Calu3 (cell line): ENCODE data around the gene COL21A1. TPM values are rescaled to one million over a fixed set of nuclear protein-coding genes. Genes with fewer than 3 reads are reported as not detected.

Source experiments
- BruUV-seq: library from RNA; stranded (reverse); fragments of 400-500 nt; replicated peaks from 2 replicates; lab custom pipeline; 2021; lab: Mats Ljungman, UMichigan
- CTCF ChIA-PET: fragments of 300-600 bp; sonication (Branson Sonifier 250); formaldehyde crosslinking; loops from one replicate; lab custom pipeline; 2022; ENCODE audit warnings: antibody characterized with exemption; lab: Charles Lee
- DNase-seq: peaks from one replicate; pipeline ENCODE4 v3.0.0; 2022
- H3K27ac Mint-ChIP-seq: one replicate; pipeline ENCODE4 v1.8.0; 2022; ENCODE audit warnings: mixed read lengths; ENCODE audit not compliant: unreplicated experiment
- H3K27me3 Mint-ChIP-seq: one replicate; pipeline ENCODE4 v1.8.0; 2022; ENCODE audit warnings: mixed read lengths; ENCODE audit not compliant: unreplicated experiment
- H3K36me3 Mint-ChIP-seq: one replicate; pipeline ENCODE4 v1.8.0; 2022; ENCODE audit warnings: mild to moderate bottlenecking, moderate library complexity, mixed read lengths; ENCODE audit not compliant: insufficient read depth, unreplicated experiment
- H3K4me1 Mint-ChIP-seq: one replicate; pipeline ENCODE4 v1.8.0; 2022; ENCODE audit warnings: mild to moderate bottlenecking, low read depth, mixed read lengths; ENCODE audit not compliant: unreplicated experiment
- H3K4me3 Mint-ChIP-seq: one replicate; pipeline ENCODE4 v1.8.0; 2022; ENCODE audit warnings: mild to moderate bottlenecking, low read depth, moderate library complexity, mixed read lengths; ENCODE audit not compliant: unreplicated experiment
- H3K9me3 Mint-ChIP-seq: one replicate; pipeline ENCODE4 v1.8.0; 2022; ENCODE audit warnings: low read depth, mixed read lengths; ENCODE audit not compliant: unreplicated experiment
- CTCF ChIP-seq: fragments of 200-600 bp; IDR thresholded peaks from one replicate; pipeline ENCODE4 v1.8.0; 2022; ENCODE audit warnings: antibody characterized with exemption; ENCODE audit not compliant: unreplicated experiment
- intact Hi-C: fragments of 100-400 bp; cut with micrococcal nuclease; formaldehyde crosslinking; loops from one replicate; pipeline ENCODE4 v1.10.0; 2022; ENCODE audit not compliant: unreplicated experiment
- total RNA-seq: library from RNA; stranded (reverse); gene quantifications from 2 replicates; pipeline ENCODE4 v1.2.3, GENCODE V29; 2022

Gene COL21A1
- total RNA-seq, 1 experiment from 2014 or later, result 1.8 TPM

GRCh38 chr6:56162081-56162480 is 85.3 kb downstream of the COL21A1 start:
- CTCF ChIA-PET, result no interaction called here
- no TSS peak for BruUV-seq
- DNase-seq, result no peak
- H3K36me3 Mint-ChIP-seq, result no peaks in the 10 kb centered on the region
- H3K27ac Mint-ChIP-seq, result peak overlapping the region; percentile 3
- no peak for TF ChIP-seq CTCF
- H3K9me3 Mint-ChIP-seq, result no peaks in the 10 kb centered on the region
- H3K4me3 Mint-ChIP-seq, result no peak overlapping the region
- H3K4me1 Mint-ChIP-seq, result no peaks in the 10 kb centered on the region
- intact Hi-C loops, result no loop called here
- no peaks in the 10 kb centered on the region for H3K27me3 Mint-ChIP-seq

GRCh38 chr6:56160489-56160888 is 86.9 kb downstream of the COL21A1 start:
- H3K27ac Mint-ChIP-seq, result no peak overlapping the region
- H3K9me3 Mint-ChIP-seq, result no peaks in the 10 kb centered on the region
- no TSS peak for BruUV-seq
- no peaks in the 10 kb centered on the region for H3K36me3 Mint-ChIP-seq
- H3K4me1 Mint-ChIP-seq, result peaks cover 11% of the 10 kb centered on the region
- H3K27me3 Mint-ChIP-seq, result no peaks in the 10 kb centered on the region
- intact Hi-C loops, result no loop called here
- TF ChIP-seq CTCF, result no peak
- no peak for DNase-seq
- no peak overlapping the region for H3K4me3 Mint-ChIP-seq
- CTCF ChIA-PET, result no interaction called here

- Mint-ChIP-seq H3K4me1 (peaks cover 11% of the 10 kb centered on the region), H3K9me3 (peaks cover 9% of the 10 kb centered on the region), H3K36me3 (no peaks in the 10 kb centered on the region), H3K27ac (no peak overlapping the region), H3K4me3 (no peak overlapping the region), H3K27me3 (no peaks in the 10 kb centered on the region)
- TF ChIP-seq CTCF, result no peak
- CTCF ChIA-PET, result no interaction called here
- intact Hi-C loops, result loop anchor here (5.0 kb wide), 1 partner anchor 119 kb away; no protein-coding TSS in a partner anchor
- no peak for DNase-seq
- no TSS peak for BruUV-seq
These were observed 88.8 kb downstream of the COL21A1 start for GRCh38 chr6:56158571-56158970.

DNA sequence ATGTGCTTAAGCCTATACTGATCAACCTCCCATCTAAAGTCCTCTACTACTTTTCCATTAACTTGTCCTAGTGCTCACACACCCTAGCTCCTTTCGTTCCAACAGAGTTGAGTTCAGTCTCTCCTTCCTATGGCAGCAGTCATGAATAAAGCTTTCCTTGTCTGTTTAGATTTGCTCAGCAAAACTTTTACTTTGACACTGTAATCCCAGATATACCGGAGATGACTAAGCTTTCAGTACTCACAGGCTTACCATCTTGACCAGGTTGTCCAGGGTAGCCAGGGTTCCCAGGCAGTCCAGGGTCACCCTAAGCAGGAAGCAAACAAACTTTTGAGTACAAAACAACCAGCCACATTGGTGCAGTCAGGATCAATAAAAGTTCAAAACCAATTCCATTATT is 90.7 kb downstream of the COL21A1 start:
- no peaks in the 10 kb centered on the region for H3K36me3 Mint-ChIP-seq
- no peaks in the 10 kb centered on the region for H3K27me3 Mint-ChIP-seq
- peaks cover 13% of the 10 kb centered on the region for H3K9me3 Mint-ChIP-seq
- peaks cover 11% of the 10 kb centered on the region for H3K4me1 Mint-ChIP-seq
- BruUV-seq, result no TSS peak
- no peak overlapping the region for H3K4me3 Mint-ChIP-seq
- no peak for TF ChIP-seq CTCF
- intact Hi-C loops, result loop anchor here (5.0 kb wide), 1 partner anchor 121 kb away; no protein-coding TSS in a partner anchor
- DNase-seq, result peak; percentile 52
- H3K27ac Mint-ChIP-seq, result peak overlapping the region; percentile 86
- CTCF ChIA-PET, result interaction anchor here (0.6 to 1.6 kb wide), 2 partner anchors 9 to 133 kb away, joined by 3 to 5 read pairs; no protein-coding TSS in a partner anchor
